DOHH2 (cell line): ENCODE results near the gene KCTD14.

Source experiments
- H3F3A ChIP-seq: fragments of 200-600 bp; sonication (generic), shearing (Covaris generic); 2 replicates; pipeline ENCODE4 v1.6.0; 2016; ENCODE audit warnings: antibody characterized with exemption, mild to moderate bottlenecking; ENCODE audit not compliant: control insufficient read depth, insufficient read depth
- H3K27ac ChIP-seq: fragments of 200-600 bp; sonication (generic); 2 replicates; pipeline ENCODE4 v1.5.1; 2014; ENCODE audit warnings: low read depth, mild to moderate bottlenecking, low read length, moderate library complexity
- H3K27me3 ChIP-seq: fragments of 200-600 bp; sonication (generic); 2 replicates; pipeline ENCODE4 v1.6.1; 2014; ENCODE audit warnings: mild to moderate bottlenecking, low read length, mixed read lengths; ENCODE audit not compliant: control insufficient read depth
- H3K36me3 ChIP-seq: fragments of 200-600 bp; sonication (generic); 2 replicates; pipeline ENCODE4 v1.6.1; 2014; ENCODE audit warnings: mild to moderate bottlenecking, low read length, moderate library complexity, mixed read lengths; ENCODE audit not compliant: control insufficient read depth
- H3K4me1 ChIP-seq: fragments of 200-600 bp; sonication (generic); 2 replicates; pipeline ENCODE4 v1.6.1; 2014; ENCODE audit warnings: mild to moderate bottlenecking, low read length, mixed read lengths; ENCODE audit not compliant: control insufficient read depth
- H3K4me2 ChIP-seq: fragments of 200-600 bp; sonication (generic); 2 replicates; pipeline ENCODE4 v1.6.0; 2014; ENCODE audit warnings: mild to moderate bottlenecking, low read length, moderate library complexity
- H3K4me3 ChIP-seq: fragments of 200-600 bp; sonication (generic); 2 replicates; pipeline ENCODE4 v1.5.1; 2014; ENCODE audit warnings: mild to moderate bottlenecking, low read length, mixed read lengths
- H3K79me2 ChIP-seq: fragments of 200-600 bp; sonication (generic); 2 replicates; pipeline ENCODE4 v1.6.1; 2014; ENCODE audit warnings: mild to moderate bottlenecking, low read length, mixed read lengths; ENCODE audit not compliant: control insufficient read depth
- H3K9me2 ChIP-seq: fragments of 200-600 bp; sonication (generic); replicated peaks from 2 replicates; pipeline ENCODE4 v1.6.1; 2014; ENCODE audit warnings: mild to moderate bottlenecking, low read length, mixed read lengths; ENCODE audit not compliant: control insufficient read depth
- H3K9me3 ChIP-seq: fragments of 200-600 bp; sonication (generic); 2 replicates; pipeline ENCODE4 v1.6.1; 2014; ENCODE audit warnings: antibody characterized with exemption, low read length, mixed read lengths; ENCODE audit not compliant: control insufficient read depth, insufficient read depth
- H4K20me1 ChIP-seq: fragments of 200-600 bp; sonication (generic); 2 replicates; pipeline ENCODE4 v1.6.0; 2014; ENCODE audit warnings: low read depth, mild to moderate bottlenecking, antibody characterized with exemption, low read length, moderate library complexity; ENCODE audit not compliant: control insufficient read depth, insufficient read depth
- CTCF ChIP-seq: fragments of 200-600 bp; sonication (generic); IDR thresholded peaks from one replicate; pipeline ENCODE4 v1.5.1; 2014; ENCODE audit warnings: antibody characterized with exemption, mild to moderate bottlenecking, low read depth, low read length; ENCODE audit not compliant: poor library complexity, severe bottlenecking
- EZH2phosphoT487 ChIP-seq: fragments of 200-600 bp; sonication (generic); IDR thresholded peaks from 2 replicates; pipeline ENCODE4 v1.6.1; 2017; ENCODE audit warnings: borderline replicate concordance, mild to moderate bottlenecking, antibody characterized with exemption, low read length, moderate library complexity, mixed read lengths

The KCTD14 gene

GRCh38 chr11:78057462-78058055, 34.5 kb upstream of the KCTD14 start:
- Histone ChIP-seq H3F3A (no peaks in the 10 kb centered on the region), H3K4me3 (no peak overlapping the region), H3K9me3 (no peaks in the 10 kb centered on the region), H3K27ac (no peak overlapping the region), H4K20me1 (no peaks in the 10 kb centered on the region), H3K4me1 (no peaks in the 10 kb centered on the region), H3K36me3 (no peaks in the 10 kb centered on the region), H3K79me2 (no peaks in the 10 kb centered on the region), H3K9me2 (no peaks in the 10 kb centered on the region), H3K27me3 (no peaks in the 10 kb centered on the region), H3K4me2 (no peak overlapping the region)
- TF ChIP-seq EZH2phosphoT487: no peak
- TF ChIP-seq CTCF: no peak

GRCh38 chr11:78056093-78056492, 33.0 kb upstream of the KCTD14 start:
- Histone ChIP-seq H3K4me1 (no peaks in the 10 kb centered on the region), H3K79me2 (no peaks in the 10 kb centered on the region), H3K27ac (no peak overlapping the region), H3K4me2 (no peak overlapping the region), H3K36me3 (no peaks in the 10 kb centered on the region), H3K9me3 (no peaks in the 10 kb centered on the region), H3K4me3 (no peak overlapping the region), H3F3A (no peaks in the 10 kb centered on the region), H4K20me1 (no peaks in the 10 kb centered on the region), H3K27me3 (no peaks in the 10 kb centered on the region), H3K9me2 (no peaks in the 10 kb centered on the region)
- TF ChIP-seq CTCF (no peak), EZH2phosphoT487 (no peak)

- no peak for TF ChIP-seq EZH2phosphoT487
- no peak for TF ChIP-seq CTCF
- no peaks in the 10 kb centered on the region for H3F3A ChIP-seq
- H3K36me3 ChIP-seq: no peaks in the 10 kb centered on the region
- H3K4me2 ChIP-seq: no peak overlapping the region
- H3K4me1 ChIP-seq: no peaks in the 10 kb centered on the region
- H4K20me1 ChIP-seq: no peaks in the 10 kb centered on the region
- no peaks in the 10 kb centered on the region for H3K79me2 ChIP-seq
- no peak overlapping the region for H3K27ac ChIP-seq
- H3K9me2 ChIP-seq: no peaks in the 10 kb centered on the region
- no peaks in the 10 kb centered on the region for H3K9me3 ChIP-seq
- H3K4me3 ChIP-seq: no peak overlapping the region
- no peaks in the 10 kb centered on the region for H3K27me3 ChIP-seq
These were observed 31.9 kb upstream of the KCTD14 start for GRCh38 chr11:78054971-78055370.
